NCI-H2107 treated with DMSO at 0.1 percent for 48 hours (cell line): ENCODE measurements around the gene NOD2.

Experiments used
- DNase-seq: peaks from one replicate; lab custom pipeline; 2025; ENCODE audit not compliant: unreplicated experiment; lab: John Stamatoyannopoulos, UW

The NOD2 gene

GRCh38 chr16:50741225-50741780 lies 47.9 kb downstream of the NOD2 start:
- no peak for DNase-seq

GRCh38 chr16:50741781-50742575 lies 48.6 kb downstream of the NOD2 start, which contains the start of gene CYLD:
TSS of gene CYLD (plus strand) at chr16:50742086. CDS start at chr16:50749699, 7,613 bp downstream.
- DNase-seq: peak; percentile 97

GRCh38 chr16:50742576-50743200 lies 49.3 kb downstream of the NOD2 start:
- peak; percentile 7 for DNase-seq

- DNase-seq: no peak
Observed at GRCh38 chr16:50743581-50744225, 50.3 kb downstream of the NOD2 start.

GRCh38 chr16:50744881-50745280 lies 51.5 kb downstream of the NOD2 start:
- no peak for DNase-seq

GRCh38 chr16:50745940-50746339 lies 52.5 kb downstream of the NOD2 start:
- no peak for DNase-seq

- DNase-seq: peak; percentile 81
Observed at GRCh38 chr16:50747207-50747956, 54.0 kb downstream of the NOD2 start.

GRCh38 chr16:50751528-50751927 lies 58.1 kb downstream of the NOD2 start:
- DNase-seq: no peak

- DNase-seq: no peak
Observed at GRCh38 chr16:50752471-50753235, 59.2 kb downstream of the NOD2 start.

- DNase-seq: no peak
Observed at GRCh38 chr16:50756473-50756872, 63.1 kb downstream of the NOD2 start.

- DNase-seq: no peak
Observed at GRCh38 chr16:50761267-50761666, 67.9 kb downstream of the NOD2 start.

GRCh38 chr16:50762241-50762640 lies 68.8 kb downstream of the NOD2 start:
- no peak for DNase-seq

GRCh38 chr16:50763211-50763610 lies 69.8 kb downstream of the NOD2 start:
- no peak for DNase-seq

- no peak for DNase-seq
Observed at GRCh38 chr16:50765260-50765659, 71.9 kb downstream of the NOD2 start.

- DNase-seq: no peak
Observed at GRCh38 chr16:50765861-50766260, 72.5 kb downstream of the NOD2 start.

GRCh38 chr16:50767197-50767596 lies 73.8 kb downstream of the NOD2 start:
- no peak for DNase-seq

- no peak for DNase-seq
Observed at GRCh38 chr16:50771366-50771765, 78.0 kb downstream of the NOD2 start.

- no peak for DNase-seq
Observed at GRCh38 chr16:50774405-50774804, 81.0 kb downstream of the NOD2 start.

- no peak for DNase-seq
Observed at GRCh38 chr16:50774960-50775359, 81.6 kb downstream of the NOD2 start.

- DNase-seq: no peak
Observed at GRCh38 chr16:50776037-50776436, 82.6 kb downstream of the NOD2 start.
